ENCODE data around the gene L2HGDH. TPM values are rescaled to one million over a fixed set of nuclear protein-coding genes. Genes with fewer than 3 reads are reported as not detected.

L2HGDH gene
- polyA plus RNA-seq, 1 of the 3 experiments (the other 2 are of a cell fraction): 8.4 TPM

GRCh38 chr14:50340963-50341362 lies 28.9 kb upstream of the L2HGDH start:
- DNase-seq: peak; percentile 32
- Histone ChIP-seq H3K27me3 (ENCODE audit: insufficient read depth) (no peaks in the 10 kb centered on the region), H3K4me1 (ENCODE audit: control insufficient read depth in 1 of 2, insufficient read depth in 2 of 2, low read depth in 1 of 2, low read length in 1 of 2) (peaks cover 22 to 23% of the 10 kb centered on the region in 2 experiments), H3K27ac (ENCODE audit: low read depth in 2 of 2, low read length in 1 of 2) (no peak overlapping the region), H3F3A (replicated peaks; ENCODE audit: insufficient read depth) (peaks cover 4% of the 10 kb centered on the region), H3K9me3 (no peaks in the 10 kb centered on the region), H3K9me2 (no peaks in the 10 kb centered on the region), H4K20me1 (ENCODE audit: insufficient read depth) (no peaks in the 10 kb centered on the region), H3K9ac (no peak overlapping the region), H3K36me3 (replicated peaks in 1 of 2; ENCODE audit: control insufficient read depth in 1 of 2, insufficient read depth in 2 of 2, low read length in 1 of 2) (no peaks in the 10 kb centered on the region), H3K4me2 (no peak overlapping the region), H3K79me2 (ENCODE audit: insufficient read depth) (no peaks in the 10 kb centered on the region), H3K4me3 (ENCODE audit: low read depth in 2 of 2, low read length in 1 of 2) (no peak overlapping the region), H2AFZ (ENCODE audit: low read depth) (no peak overlapping the region)
- ChIA-PET POLR2A (interaction anchor here (0.5 kb wide), 1 partner anchor 46 kb away, joined by 3 read pairs; no protein-coding TSS in a partner anchor), CTCF (interaction anchor here (0.7 to 6.9 kb wide), 4 partner anchors 8 to 519 kb away, joined by 3 to 65 read pairs (median 5); no protein-coding TSS in a partner anchor)
- WGBS (ENCODE audit: low lambda C conversion rate): 94% methylated on average over 7 of the region's 9 CpGs
- TF ChIP-seq ELF1 (IDR thresholded peaks at IDR 0.05): no peak
- peak; percentile 8; the same call in 1 of the 2 replicates for TF ChIP-seq SMC3 (IDR thresholded peaks at IDR 0.05; ENCODE audit: low read depth, low read length)
- peak; percentile 42 for TF ChIP-seq CTCF (IDR thresholded peaks at IDR 0.05)

GRCh38 chr14:50340045-50340444 lies 28.0 kb upstream of the L2HGDH start:
- Histone ChIP-seq H3K4me1 (ENCODE audit: control insufficient read depth in 1 of 2, insufficient read depth in 2 of 2, low read depth in 1 of 2, low read length in 1 of 2) (peaks cover 30 to 31% of the 10 kb centered on the region in 2 experiments), H3K9me3 (no peaks in the 10 kb centered on the region), H3K36me3 (replicated peaks in 1 of 2; ENCODE audit: control insufficient read depth in 1 of 2, insufficient read depth in 2 of 2, low read length in 1 of 2) (no peaks in the 10 kb centered on the region), H3K79me2 (ENCODE audit: insufficient read depth) (no peaks in the 10 kb centered on the region), H3K9me2 (no peaks in the 10 kb centered on the region), H3K9ac (no peak overlapping the region), H3K27ac (ENCODE audit: low read depth in 2 of 2, low read length in 1 of 2) (no peak overlapping the region), H3K4me2 (no peak overlapping the region), H3K27me3 (ENCODE audit: insufficient read depth) (no peaks in the 10 kb centered on the region), H3K4me3 (ENCODE audit: low read depth in 2 of 2, low read length in 1 of 2) (no peak overlapping the region), H4K20me1 (ENCODE audit: insufficient read depth) (no peaks in the 10 kb centered on the region), H3F3A (replicated peaks; ENCODE audit: insufficient read depth) (peaks cover under 1% of the 10 kb centered on the region), H2AFZ (ENCODE audit: low read depth) (no peak overlapping the region)
- CTCF ChIA-PET: interaction anchor here (1.9 to 6.9 kb wide), 2 partner anchors 20 to 192 kb away, joined by 6 to 65 read pairs; partner anchors contain the start of gene MAP4K5
- TF ChIP-seq RXRA (IDR thresholded peaks at IDR 0.05; ENCODE audit: borderline replicate concordance, low read depth): no peak
- TF ChIP-seq JUND (IDR thresholded peaks at IDR 0.05): no peak
- TF ChIP-seq IRF3 (IDR thresholded peaks at IDR 0.05; ENCODE audit: low read depth, low read length): no peak
- TF ChIP-seq TAF1 (IDR thresholded peaks at IDR 0.05; ENCODE audit: borderline replicate concordance, low read depth, low read length): no peak
- TF ChIP-seq MAX (IDR thresholded peaks at IDR 0.05; ENCODE audit: low read depth): no peak
- TF ChIP-seq PBX3 (IDR thresholded peaks at IDR 0.05): no peak
- no peak for TF ChIP-seq GABPA (IDR thresholded peaks at IDR 0.05; ENCODE audit: low read depth)
- TF ChIP-seq GATA2 (CRISPR knock-in tag; IDR thresholded peaks at IDR 0.05): no peak
- TF ChIP-seq EZH2phosphoT487 (IDR thresholded peaks at IDR 0.05; ENCODE audit: borderline replicate concordance, low read depth): no peak
- TF ChIP-seq MXI1 (IDR thresholded peaks at IDR 0.05; ENCODE audit: low read depth, low read length): no peak
- TF ChIP-seq ELF1 (IDR thresholded peaks at IDR 0.05): no peak
- no peak for TF ChIP-seq YY1 (IDR thresholded peaks at IDR 0.05; ENCODE audit: low read depth)
- TF ChIP-seq POLR2AphosphoS5 (IDR thresholded peaks at IDR 0.05; ENCODE audit: low read depth, low read length): no peak
- TF ChIP-seq USF2 (IDR thresholded peaks at IDR 0.05; ENCODE audit: borderline replicate concordance, low read depth, low read length): no peak
- TF ChIP-seq CTCF (IDR thresholded peaks at IDR 0.05): no peak
- TF ChIP-seq SMC3 (IDR thresholded peaks at IDR 0.05; ENCODE audit: low read depth, low read length): no peak
- no peak for TF ChIP-seq EP300 (IDR thresholded peaks at IDR 0.05; ENCODE audit: borderline replicate concordance in 1 of 2, low read depth in 1 of 2, low read length in 1 of 2)
- no peak for TF ChIP-seq NRF1 (IDR thresholded peaks at IDR 0.05; ENCODE audit: low read depth, low read length)
- no peak for TF ChIP-seq FOSL2 (IDR thresholded peaks at IDR 0.05; ENCODE audit: borderline replicate concordance, low read depth)
- no peak for TF ChIP-seq TCF12 (IDR thresholded peaks at IDR 0.05)
- 86% methylated on average over 5 of the region's 5 CpGs for WGBS (ENCODE audit: low lambda C conversion rate)
- DNase-seq: no peak
- POLR2A ChIA-PET: no interaction called here
